ENCODE measurements around the gene RNF130. TPM values are rescaled to one million over a fixed set of nuclear protein-coding genes. Genes with fewer than 3 reads are reported as not detected.

The RNF130 gene
- total RNA-seq (10 to 100 TPM in 4 of 5 experiments, 1 to 10 TPM in 1; 3.6 to 76.3 (median 23.3) TPM), polyA plus RNA-seq (10 to 100 TPM; 14.8 to 18.1 TPM), total RNA-seq (15.5 reads per million, percentile 45 among the genes with 10 or more reads in this experiment)

GRCh38 chr5:180071531-180072255, at the start of gene RNF130:
Gene RNF130, minus strand, starts transcription at chr5:180071759. Its CDS starts 57 bp downstream, at chr5:180071702.
- Histone ChIP-seq H3K4me1 (ENCODE audit: control insufficient read depth in 2 of 2, insufficient read depth in 2 of 2, low read length in 2 of 2) (peaks cover 6 to 21% of the 10 kb centered on the region in 2 donors), H3K9me3 (ENCODE audit: control insufficient read depth in 2 of 3, low read length in 3 of 3) (no peaks in the 10 kb centered on the region), H3K27ac (ENCODE audit: low read depth, low read length) (peak within 1 kb of the TSS; percentile 76), H3K36me3 (ENCODE audit: control insufficient read depth in 2 of 3, insufficient read depth in 3 of 3, low read length in 3 of 3) (no peaks in the 10 kb centered on the region), H3K27me3 (ENCODE audit: control insufficient read depth in 2 of 2, insufficient read depth in 2 of 2, low read length in 2 of 2) (no peaks in the 10 kb centered on the region), H3K4me3 (ENCODE audit: low read length) (peak within 1 kb of the TSS; percentile 62)
- intact Hi-C loops (cut with micrococcal nuclease): loop anchor here (1.0 to 5.0 kb wide), 10 partner anchors 19 to 1864 kb away; partner anchors contain the start of genes MRNIP (in 2 of the 2), RUFY1 (in 2 of the 2), TBC1D9B (in 2 of the 2) and CANX (in 1 of the 2)
- Mint-ChIP-seq H3K27ac (peak within 1 kb of the TSS in 8 of 9 donors; percentile 78 to 95 (median 90)), H3K27me3 (peaks cover 0 to 50% (median 0%) of the 10 kb centered on the region in 5 donors), H3K36me3 (peaks cover 0 to 6% (median 0%) of the 10 kb centered on the region in 5 donors), H3K9me3 (peaks cover 0 to 3% (median 0%) of the 10 kb centered on the region in 11 donors), H3K4me3 (peak within 1 kb of the TSS; percentile 80 to 93 (median 91)), H3K4me1 (peaks cover 10 to 47% (median 38%) of the 10 kb centered on the region in 7 donors)
- peak; percentile 64 to 91 (median 77) for DNase-seq
- ChIA-PET CTCF (no interaction called here), POLR2A (interaction anchor here (1.4 to 1.5 kb wide), 2 partner anchors 12 to 14 kb away, joined by 3 to 5 read pairs; no protein-coding TSS in a partner anchor)
- ATAC-seq: peak; percentile 88

GRCh38 chr5:180120237-180121101, 48.9 kb upstream of the RNF130 start:
- ATAC-seq (no peak), DNase-seq (no peak)
- Histone ChIP-seq H3K27me3 (ENCODE audit: control insufficient read depth in 2 of 2, insufficient read depth in 2 of 2, low read length in 2 of 2) (no peaks in the 10 kb centered on the region), H3K36me3 (ENCODE audit: control insufficient read depth in 2 of 3, insufficient read depth in 3 of 3, low read length in 3 of 3) (no peaks in the 10 kb centered on the region), H3K9me3 (ENCODE audit: control insufficient read depth in 2 of 3, low read length in 3 of 3) (no peaks in the 10 kb centered on the region), H3K4me3 (ENCODE audit: low read length) (no peak overlapping the region), H3K27ac (ENCODE audit: low read depth, low read length) (no peak overlapping the region), H3K4me1 (ENCODE audit: control insufficient read depth in 2 of 2, insufficient read depth in 2 of 2, low read length in 2 of 2) (no peaks in the 10 kb centered on the region)
- CTCF ChIA-PET: no interaction called here
- Mint-ChIP-seq H3K27me3 (peaks cover 5 to 47% (median 22%) of the 10 kb centered on the region in 5 donors), H3K36me3 (no peaks in the 10 kb centered on the region), H3K4me3 (no peak overlapping the region), H3K27ac (no peak overlapping the region), H3K9me3 (no peaks in the 10 kb centered on the region), H3K4me1 (no peaks in the 10 kb centered on the region)
- POLR2A ChIA-PET: no interaction called here
- intact Hi-C loops (cut with micrococcal nuclease): loop anchor here in 1 of 2 donors (10.0 kb wide), 1 partner anchor 84 kb away; the partner anchor contains the start of gene RASGEF1C

DNA sequence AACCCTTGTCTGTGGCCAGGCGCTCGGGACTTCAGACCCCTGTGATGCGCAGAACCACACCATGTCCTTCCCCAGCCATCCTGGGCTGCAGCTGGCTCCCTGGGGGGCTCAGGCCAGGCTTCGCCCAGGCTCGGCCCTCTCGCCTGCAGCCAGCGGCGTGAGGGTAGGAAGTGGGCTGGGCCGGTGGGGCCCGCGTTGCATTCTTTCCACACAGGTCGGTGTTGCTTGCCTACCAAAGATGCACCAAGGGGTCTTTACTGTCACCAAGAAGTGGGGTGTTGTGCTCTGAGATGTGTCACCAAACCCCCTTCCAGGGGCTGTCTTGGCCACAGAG, 48.3 kb upstream of the RNF130 start:
- Histone ChIP-seq H3K27ac (ENCODE audit: low read depth, low read length) (no peak overlapping the region), H3K4me1 (ENCODE audit: control insufficient read depth in 2 of 2, insufficient read depth in 2 of 2, low read length in 2 of 2) (no peaks in the 10 kb centered on the region), H3K9me3 (ENCODE audit: control insufficient read depth in 2 of 3, low read length in 3 of 3) (no peaks in the 10 kb centered on the region), H3K4me3 (ENCODE audit: low read length) (no peak overlapping the region), H3K27me3 (ENCODE audit: control insufficient read depth in 2 of 2, insufficient read depth in 2 of 2, low read length in 2 of 2) (no peaks in the 10 kb centered on the region), H3K36me3 (ENCODE audit: control insufficient read depth in 2 of 3, insufficient read depth in 3 of 3, low read length in 3 of 3) (no peaks in the 10 kb centered on the region)
- Mint-ChIP-seq H3K36me3 (no peaks in the 10 kb centered on the region), H3K9me3 (no peaks in the 10 kb centered on the region), H3K27me3 (peaks cover 5 to 42% (median 22%) of the 10 kb centered on the region in 5 donors), H3K4me3 (no peak overlapping the region), H3K4me1 (no peaks in the 10 kb centered on the region), H3K27ac (no peak overlapping the region)
- ChIA-PET CTCF (no interaction called here), POLR2A (no interaction called here)
- DNase-seq (no peak), ATAC-seq (no peak)
- intact Hi-C loops (cut with micrococcal nuclease): loop anchor here in 1 of 2 donors (10.0 kb wide), 1 partner anchor 85 kb away; the partner anchor contains the start of gene RASGEF1C

GRCh38 chr5:180119031-180119902, 47.7 kb upstream of the RNF130 start:
- ChIA-PET POLR2A (no interaction called here), CTCF (no interaction called here)
- Mint-ChIP-seq H3K4me3 (no peak overlapping the region), H3K27ac (no peak overlapping the region), H3K9me3 (no peaks in the 10 kb centered on the region), H3K4me1 (no peaks in the 10 kb centered on the region), H3K36me3 (no peaks in the 10 kb centered on the region), H3K27me3 (peaks cover 4 to 36% (median 20%) of the 10 kb centered on the region in 5 donors)
- Histone ChIP-seq H3K4me3 (ENCODE audit: low read length) (no peak overlapping the region), H3K4me1 (ENCODE audit: control insufficient read depth in 2 of 2, insufficient read depth in 2 of 2, low read length in 2 of 2) (no peaks in the 10 kb centered on the region), H3K27ac (ENCODE audit: low read depth, low read length) (no peak overlapping the region), H3K9me3 (ENCODE audit: control insufficient read depth in 2 of 3, low read length in 3 of 3) (no peaks in the 10 kb centered on the region), H3K36me3 (ENCODE audit: control insufficient read depth in 2 of 3, insufficient read depth in 3 of 3, low read length in 3 of 3) (no peaks in the 10 kb centered on the region), H3K27me3 (ENCODE audit: control insufficient read depth in 2 of 2, insufficient read depth in 2 of 2, low read length in 2 of 2) (no peaks in the 10 kb centered on the region)
- intact Hi-C loops (cut with micrococcal nuclease): no loop called here
- DNase-seq (no peak), ATAC-seq (no peak)

DNA sequence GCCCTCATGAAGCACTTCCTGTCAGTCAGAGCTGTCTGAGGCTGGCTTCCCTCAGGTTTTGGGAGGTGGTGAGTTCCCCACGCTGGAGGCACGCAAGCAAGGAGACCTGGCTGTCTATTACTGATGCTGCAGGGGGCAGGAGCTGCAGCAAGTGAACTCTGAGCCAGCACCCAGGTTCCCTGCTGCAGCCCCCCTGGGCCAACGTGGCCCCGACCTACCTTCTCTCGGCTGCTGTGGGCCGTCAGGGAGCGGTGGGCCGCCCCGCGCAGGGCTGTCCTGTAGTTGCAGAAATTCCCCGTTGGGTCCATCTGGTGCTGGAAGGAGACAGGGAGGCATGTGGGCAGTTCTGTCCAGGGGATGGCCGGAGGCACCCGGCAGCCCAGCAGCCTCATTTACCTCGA, 46.8 kb upstream of the RNF130 start:
- no peaks in the 10 kb centered on the region for H3K9me3 Mint-ChIP-seq
- intact Hi-C loops (cut with micrococcal nuclease): no loop called here
- Histone ChIP-seq H3K9me3 (ENCODE audit: control insufficient read depth in 2 of 3, low read length in 3 of 3) (no peaks in the 10 kb centered on the region), H3K4me1 (ENCODE audit: control insufficient read depth in 2 of 2, insufficient read depth in 2 of 2, low read length in 2 of 2) (no peaks in the 10 kb centered on the region), H3K36me3 (ENCODE audit: control insufficient read depth in 2 of 3, insufficient read depth in 3 of 3, low read length in 3 of 3) (no peaks in the 10 kb centered on the region), H3K27me3 (ENCODE audit: control insufficient read depth in 2 of 2, insufficient read depth in 2 of 2, low read length in 2 of 2) (no peaks in the 10 kb centered on the region), H3K4me3 (ENCODE audit: low read length) (no peak overlapping the region), H3K27ac (ENCODE audit: low read depth, low read length) (no peak overlapping the region)
- H3K27ac Mint-ChIP-seq: no peak overlapping the region
- DNase-seq (no peak), ATAC-seq (no peak)
- ChIA-PET CTCF (no interaction called here), POLR2A (no interaction called here)
- H3K27me3 Mint-ChIP-seq: peaks cover 0 to 28% (median 12%) of the 10 kb centered on the region in 5 donors
- no peaks in the 10 kb centered on the region for H3K36me3 Mint-ChIP-seq
- H3K4me3 Mint-ChIP-seq: no peak overlapping the region
- no peaks in the 10 kb centered on the region for H3K4me1 Mint-ChIP-seq
